Esophagus (tissue), 2 donors: ENCODE results near the gene MAP1B. TPM values are rescaled to one million over a fixed set of nuclear protein-coding genes. Genes with fewer than 3 reads are reported as not detected.
"Not testable (repeated sequence)": the region's sequence is repeated elsewhere in the genome, so short reads cannot be mapped to it uniquely, and the experiment has no call there.

Experiments
- H3K27ac ChIP-seq, 2 donors: one replicate each; pipeline ENCODE4 v1.5.1; 2013; ENCODE audit warnings: low read depth in 2 of 2, mild to moderate bottlenecking in 2 of 2, inconsistent platforms in 1 of 2, low read length in 1 of 2, moderate library complexity in 1 of 2
- H3K27me3 ChIP-seq, 2 donors: one replicate each; pipeline ENCODE4 v1.6.1; 2013; ENCODE audit warnings: low read length in 2 of 2, control low read depth in 1 of 2, mild to moderate bottlenecking in 1 of 2; ENCODE audit not compliant: insufficient read depth in 2 of 2, control insufficient read depth in 1 of 2
- H3K36me3 ChIP-seq, 2 donors: one replicate each; pipeline ENCODE4 v1.6.1; 2013; ENCODE audit warnings: low read length in 1 of 2; ENCODE audit not compliant: control insufficient read depth in 2 of 2, insufficient read depth in 2 of 2
- H3K4me1 ChIP-seq, 2 donors: one replicate each; pipeline ENCODE4 v1.6.1; 2013; ENCODE audit warnings: low read length in 1 of 2; ENCODE audit not compliant: control insufficient read depth in 2 of 2, insufficient read depth in 2 of 2
- H3K4me3 ChIP-seq, 2 donors: one replicate each; pipeline ENCODE4 v1.5.1; 2013; ENCODE audit warnings: low read length in 2 of 2, mild to moderate bottlenecking in 2 of 2, low read depth in 1 of 2, moderate library complexity in 1 of 2
- H3K9me3 ChIP-seq, 2 donors: one replicate each; pipeline ENCODE4 v1.6.1; 2013; ENCODE audit warnings: mild to moderate bottlenecking in 2 of 2, low read depth in 1 of 2, low read length in 1 of 2, moderate library complexity in 1 of 2; ENCODE audit not compliant: control insufficient read depth in 2 of 2, insufficient read depth in 1 of 2
- WGBS, 2 donors: extraction: QIAGEN DNeasy Blood & Tissue Kit; methylation state at CpG; one replicate each; pipeline ENCODE4 v1.1.7; 2013; 5-methylcytosine and 5-hydroxymethylcytosine counted together
- polyA plus RNA-seq, 2 donors: library from polyadenylated mRNA; stranded (reverse); fragments of 200-250 nt; gene quantifications; one replicate each; pipeline ENCODE4 v1.2.3, GENCODE V29; 2013
- donor health status: healthy with polysubstance abuse.
- donor health status: Bipolar disorder and iron deficiency.

Gene MAP1B
- polyA plus RNA-seq, 2 donors, result 1.8 to 2.5 TPM

- H3K4me3 ChIP-seq, result no peak overlapping the region
- no peaks in the 10 kb centered on the region for H3K36me3 ChIP-seq
- 71 to 74% methylated on average over 6 of the region's 6 CpGs for WGBS, 2 donors
- H3K9me3 ChIP-seq, result no peaks in the 10 kb centered on the region
- no peaks in the 10 kb centered on the region for H3K4me1 ChIP-seq
- H3K27ac ChIP-seq, result no peak overlapping the region
- H3K27me3 ChIP-seq, result no peaks in the 10 kb centered on the region
Observed at GRCh38 chr5:72074251-72074650, 33.0 kb upstream of the MAP1B start.

- no peaks in the 10 kb centered on the region for H3K4me1 ChIP-seq
- H3K27ac ChIP-seq, result no peak overlapping the region
- H3K4me3 ChIP-seq, result no peak overlapping the region
- no peaks in the 10 kb centered on the region for H3K27me3 ChIP-seq
- 75 to 88% methylated on average over 3 of the region's 3 CpGs for WGBS, 2 donors
- H3K36me3 ChIP-seq, result no peaks in the 10 kb centered on the region
- no peaks in the 10 kb centered on the region for H3K9me3 ChIP-seq
Observed at GRCh38 chr5:72075461-72075860, 31.8 kb upstream of the MAP1B start.

GRCh38 chr5:72076621-72077300, 30.5 kb upstream of the MAP1B start:
- no peaks in the 10 kb centered on the region for H3K27me3 ChIP-seq
- 65 to 74% methylated on average over 4 of the region's 4 CpGs for WGBS, 2 donors
- H3K9me3 ChIP-seq, result no peaks in the 10 kb centered on the region
- H3K4me3 ChIP-seq, result no peak overlapping the region
- H3K36me3 ChIP-seq, result no peaks in the 10 kb centered on the region
- no peak overlapping the region for H3K27ac ChIP-seq
- no peaks in the 10 kb centered on the region for H3K4me1 ChIP-seq

- WGBS, 2 donors, result 77 to 85% methylated on average over 3 of the region's 3 CpGs
- Histone ChIP-seq H3K36me3 (no peaks in the 10 kb centered on the region), H3K27me3 (no peaks in the 10 kb centered on the region), H3K4me3 (no peak overlapping the region), H3K27ac (no peak overlapping the region), H3K4me1 (no peaks in the 10 kb centered on the region), H3K9me3 (no peaks in the 10 kb centered on the region)
Observed at GRCh38 chr5:72077390-72077789, 29.9 kb upstream of the MAP1B start.

- no peak overlapping the region for H3K4me3 ChIP-seq
- no peaks in the 10 kb centered on the region for H3K27me3 ChIP-seq
- H3K27ac ChIP-seq, result no peak overlapping the region
- H3K9me3 ChIP-seq, result no peaks in the 10 kb centered on the region
- H3K36me3 ChIP-seq, result no peaks in the 10 kb centered on the region
- no peaks in the 10 kb centered on the region for H3K4me1 ChIP-seq
- WGBS, 2 donors, result 14 to 21% methylated on average over 7 of the region's 7 CpGs
Observed at GRCh38 chr5:72079288-72079687, 28.0 kb upstream of the MAP1B start.

GRCh38 chr5:72082048-72082447, 25.2 kb upstream of the MAP1B start:
- Histone ChIP-seq H3K4me3 (no peak overlapping the region), H3K27me3 (no peaks in the 10 kb centered on the region), H3K36me3 (no peaks in the 10 kb centered on the region), H3K9me3 (no peaks in the 10 kb centered on the region), H3K4me1 (no peaks in the 10 kb centered on the region), H3K27ac (no peak overlapping the region)
- 70 to 78% methylated on average over 1 of the region's 1 CpG for WGBS, 2 donors

- no peak overlapping the region for H3K27ac ChIP-seq
- no peaks in the 10 kb centered on the region for H3K36me3 ChIP-seq
- H3K4me3 ChIP-seq, result no peak overlapping the region
- no peaks in the 10 kb centered on the region for H3K4me1 ChIP-seq
- no peaks in the 10 kb centered on the region for H3K9me3 ChIP-seq
- WGBS, 2 donors, result 68 to 75% methylated on average over 4 of the region's 4 CpGs
- H3K27me3 ChIP-seq, result no peaks in the 10 kb centered on the region
Observed at GRCh38 chr5:72084876-72085275, 22.4 kb upstream of the MAP1B start.

- Histone ChIP-seq H3K4me3 (no peak overlapping the region), H3K4me1 (no peaks in the 10 kb centered on the region), H3K27me3 (no peaks in the 10 kb centered on the region), H3K27ac (no peak overlapping the region), H3K9me3 (no peaks in the 10 kb centered on the region), H3K36me3 (no peaks in the 10 kb centered on the region)
- WGBS, 2 donors, result 56 to 58% methylated on average over 2 of the region's 2 CpGs
Observed at GRCh38 chr5:72085319-72085718, 22.0 kb upstream of the MAP1B start.

- not testable (repeated sequence) for H3K27ac ChIP-seq, H3K4me1 ChIP-seq, H3K36me3 ChIP-seq, H3K4me3 ChIP-seq, H3K9me3 ChIP-seq, H3K27me3 ChIP-seq
- WGBS, 2 donors, result 76 to 90% methylated on average over 8 of the region's 8 CpGs
Observed at GRCh38 chr5:72089713-72090112, 17.6 kb upstream of the MAP1B start.

- 69 to 74% methylated on average over 1 of the region's 1 CpG for WGBS, 2 donors
- Histone ChIP-seq H3K27me3 (peaks cover 0 to 4% of the 10 kb centered on the region in 2 donors), H3K4me1 (no peaks in the 10 kb centered on the region), H3K36me3 (no peaks in the 10 kb centered on the region), H3K9me3 (no peaks in the 10 kb centered on the region), H3K4me3 (no peak overlapping the region), H3K27ac (no peak overlapping the region)
Observed at GRCh38 chr5:72092074-72092473, 15.2 kb upstream of the MAP1B start.
